ENCODE measurements around the gene MROH2A.

The MROH2A gene

GRCh38 chr2:233817361-233817911 lies 39.3 kb downstream of the MROH2A start:
- DNase-seq (ENCODE audit: extremely low spot score, insufficient read length, low read depth) (no peak), FAIRE-seq (no peak)

- FAIRE-seq: no peak
- DNase-seq (ENCODE audit: extremely low spot score, insufficient read length, low read depth): no peak
Measured at GRCh38 chr2:233817995-233818638, 40.0 kb downstream of the MROH2A start.

GRCh38 chr2:233818639-233819621 lies 40.8 kb downstream of the MROH2A start:
- DNase-seq (ENCODE audit: extremely low spot score, insufficient read length, low read depth) (no peak), FAIRE-seq (no peak)

- no peak for FAIRE-seq
- no peak for DNase-seq (ENCODE audit: extremely low spot score, insufficient read length, low read depth)
Measured at GRCh38 chr2:233819884-233820773, 42.0 kb downstream of the MROH2A start.

GRCh38 chr2:233820774-233821105 lies 42.6 kb downstream of the MROH2A start:
- no peak for DNase-seq (ENCODE audit: extremely low spot score, insufficient read length, low read depth)
- FAIRE-seq: no peak

- FAIRE-seq (no peak), DNase-seq (ENCODE audit: extremely low spot score, insufficient read length, low read depth) (no peak)
Measured at GRCh38 chr2:233821196-233821595, 43.1 kb downstream of the MROH2A start.

- FAIRE-seq: no peak
Measured at GRCh38 chr2:233821709-233822100, 43.6 kb downstream of the MROH2A start.

GRCh38 chr2:233822101-233822771 lies 44.1 kb downstream of the MROH2A start:
- FAIRE-seq (no peak), DNase-seq (ENCODE audit: extremely low spot score, insufficient read length, low read depth) (no peak)

More at GRCh38 chr2:233821709-233822100, 43.6 kb downstream of the MROH2A start:
- DNase-seq (ENCODE audit: extremely low spot score, insufficient read length, low read depth): no peak

- no peak for DNase-seq (ENCODE audit: extremely low spot score, insufficient read length, low read depth)
- no peak for FAIRE-seq
Measured at GRCh38 chr2:233822781-233823730, 44.9 kb downstream of the MROH2A start.

- no peak for DNase-seq (ENCODE audit: extremely low spot score, insufficient read length, low read depth)
- FAIRE-seq: no peak
Measured at GRCh38 chr2:233823731-233824121, 45.6 kb downstream of the MROH2A start.

GRCh38 chr2:233824373-233824772 lies 46.2 kb downstream of the MROH2A start:
- DNase-seq (ENCODE audit: extremely low spot score, insufficient read length, low read depth) (no peak), FAIRE-seq (no peak)

- FAIRE-seq (no peak), DNase-seq (ENCODE audit: extremely low spot score, insufficient read length, low read depth) (no peak)
Measured at GRCh38 chr2:233828546-233829192, 50.5 kb downstream of the MROH2A start.

GRCh38 chr2:233829193-233830110 lies 51.3 kb downstream of the MROH2A start:
- DNase-seq (ENCODE audit: extremely low spot score, insufficient read length, low read depth) (no peak), FAIRE-seq (no peak)

- DNase-seq (ENCODE audit: extremely low spot score, insufficient read length, low read depth): no peak
- no peak for FAIRE-seq
Measured at GRCh38 chr2:233830111-233830802, 52.1 kb downstream of the MROH2A start.

- DNase-seq (ENCODE audit: extremely low spot score, insufficient read length, low read depth) (no peak), FAIRE-seq (no peak)
Measured at GRCh38 chr2:233831011-233831721, 53.0 kb downstream of the MROH2A start.

- DNase-seq (ENCODE audit: extremely low spot score, insufficient read length, low read depth): no peak
- FAIRE-seq: no peak
Measured at GRCh38 chr2:233831861-233832260, 53.7 kb downstream of the MROH2A start.

All from GM18507 (cell line).